Measurements from ENCODE around the gene G6PD. TPM values are rescaled to one million over a fixed set of nuclear protein-coding genes. Genes with fewer than 3 reads are reported as not detected.

G6PD gene
- total and polyA plus RNA-seq, 2 donors (not counting 3 experiments of a cell fraction or from before 2014, with no cell fraction given) = 155 to 159 TPM

GRCh38 chrX:154529206-154529612 is 17.4 kb downstream of the G6PD start:
- DNase-seq (ENCODE audit: low read depth, low spot score) = no peak
- TF ChIP-seq JUN (IDR thresholded peaks at IDR 0.05; ENCODE audit: borderline replicate concordance, insufficient read depth, insufficient read length, low read depth) = no peak
- no peak for TF ChIP-seq MAX (IDR thresholded peaks at IDR 0.05; ENCODE audit: insufficient read depth, insufficient read length)
- no peak for TF ChIP-seq EZH2 (IDR thresholded peaks at IDR 0.05; ENCODE audit: borderline replicate concordance, low read depth, low read length, severe bottlenecking)
- TF ChIP-seq POLR2A (IDR thresholded peaks at IDR 0.05; ENCODE audit: low read depth, low read length) = no peak
- TF ChIP-seq FOS (IDR thresholded peaks at IDR 0.05; ENCODE audit: borderline replicate concordance, insufficient read depth, low read length) = no peak
- no peak for TF ChIP-seq CTCF (IDR thresholded peaks at IDR 0.05; ENCODE audit: extremely low read depth in 1 of 2, insufficient read depth in 1 of 2, low read depth in 1 of 2, low read length in 2 of 2)
- TF ChIP-seq GATA2 (IDR thresholded peaks at IDR 0.05; ENCODE audit: insufficient read depth, insufficient read length, low read depth, low read length) = no peak
- no peak for TF ChIP-seq POLR2AphosphoS5 (IDR thresholded peaks at IDR 0.05; ENCODE audit: insufficient read depth, low read depth, low read length)
- TF ChIP-seq MYC (IDR thresholded peaks at IDR 0.05; ENCODE audit: low read depth, low read length) = no peak

More at GRCh38 chrX:154529206-154529612, 17.4 kb downstream of the G6PD start:
- H3K4me3 ChIP-seq (replicated peaks in 1 of 3; ENCODE audit: insufficient read depth in 1 of 3, low read depth in 1 of 3, low read length in 3 of 3) = no peak overlapping the region
- BruUV-seq (replicated peaks) = no TSS peak
- no peak overlapping the region for H2AFZ ChIP-seq (ENCODE audit: low read depth, low read length)
- H3K4me1 ChIP-seq (ENCODE audit: control insufficient read depth, extremely low read depth, insufficient read depth, low read length) = peaks cover 4% of the 10 kb centered on the region
- no peaks in the 10 kb centered on the region for H4K20me1 ChIP-seq (replicated peaks; ENCODE audit: control insufficient read depth, extremely low read depth, insufficient read depth, low read length)
- no peak overlapping the region for H3K9ac ChIP-seq (replicated peaks; ENCODE audit: extremely low read depth, insufficient read depth, low read length)
- no peaks in the 10 kb centered on the region for H3K9me3 ChIP-seq (replicated peaks; ENCODE audit: control insufficient read depth, insufficient read depth, low read length)
- dilution Hi-C loops (cut with MboI; ENCODE audit: extremely low pct_ligation_motif_present, low sequenced_read_pairs) (no loop called here), intact Hi-C loops (cut with micrococcal nuclease) (loop anchor here (5.0 kb wide), 1 partner anchor 122 kb away; the partner anchor contains the start of gene DNASE1L1)
- H3K27me3 ChIP-seq (ENCODE audit: control insufficient read depth in 2 of 2, insufficient read depth in 2 of 2, low read length in 2 of 2) = no peaks in the 10 kb centered on the region
- peaks cover 3 to 16% of the 10 kb centered on the region in 2 experiments for H3K36me3 ChIP-seq (ENCODE audit: control insufficient read depth in 2 of 2, extremely low read depth in 1 of 2, insufficient read depth in 2 of 2, low read length in 2 of 2)
- ChIA-PET POLR2A (no interaction called here), CTCF (no interaction called here)
- H3K4me2 ChIP-seq (ENCODE audit: insufficient read depth, low read length) = no peak overlapping the region
- no peaks in the 10 kb centered on the region for H3K79me2 ChIP-seq (ENCODE audit: control insufficient read depth, insufficient read depth, low read length)
- no peak overlapping the region for H3K27ac ChIP-seq (ENCODE audit: insufficient read depth, low read depth, low read length)
- FAIRE-seq = no peak
- H3K9me1 ChIP-seq (replicated peaks; ENCODE audit: control insufficient read depth, extremely low read depth, insufficient read depth, low read length) = no peaks in the 10 kb centered on the region
